ENCODE measurements around the gene FICD.

GRCh38 chr12:108531929-108532848 lies 17.1 kb downstream of the FICD start:
- TF ChIP-seq CTCF (IDR thresholded peaks at IDR 0.05), result no peak
- no peak for TF ChIP-seq TCF7L2 (IDR thresholded peaks at IDR 0.05; ENCODE audit: low read depth, low read length)
- TF ChIP-seq POLR2AphosphoS5 (IDR thresholded peaks at IDR 0.05; ENCODE audit: low read depth, low read length), result no peak
